ENCODE results near the gene ANK3.
A peak's percentile ranks its signal among the peaks of the same experiment; 100 is the strongest.

The ANK3 gene

DNA sequence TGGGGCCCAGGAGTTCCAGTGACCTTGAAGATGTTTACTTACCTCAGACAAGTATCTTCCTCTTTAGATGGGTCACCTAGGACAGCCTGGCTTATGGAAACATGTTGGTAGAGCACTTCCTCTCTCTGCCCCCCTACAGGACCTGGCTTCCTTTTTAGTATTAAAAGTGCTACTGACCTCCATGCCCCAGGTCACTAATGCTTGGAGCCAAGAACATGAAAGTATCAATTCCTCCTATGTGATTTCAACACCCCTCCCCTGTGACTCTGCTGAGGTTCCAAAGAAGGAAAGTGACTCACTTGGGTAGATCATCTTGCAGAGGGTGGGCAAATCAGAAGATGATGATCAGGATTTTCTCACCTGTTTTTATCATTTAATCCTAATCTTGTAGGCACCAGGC lies 358.0 kb downstream of the ANK3 start:
- no peak overlapping the region for H3K4me2 ChIP-seq (ENCODE audit: low read depth, low read length)
- no peaks in the 10 kb centered on the region for H3K36me3 ChIP-seq (replicated peaks; ENCODE audit: insufficient read depth, low read length)
- peak; percentile 25 for DNase-seq
- H3K4me3 ChIP-seq (ENCODE audit: low read length): no peak overlapping the region
- H3K27ac ChIP-seq (ENCODE audit: low read length): no peak overlapping the region
- no peaks in the 10 kb centered on the region for H3K9me2 ChIP-seq (replicated peaks; ENCODE audit: insufficient read depth, low read length)
- H3K9me3 ChIP-seq (replicated peaks; ENCODE audit: insufficient read depth, low read length): no peaks in the 10 kb centered on the region
- no peaks in the 10 kb centered on the region for H4K20me1 ChIP-seq (ENCODE audit: insufficient read depth, low read length)
- H3K9ac ChIP-seq (ENCODE audit: low read length): no peak overlapping the region
- H2AFZ ChIP-seq (ENCODE audit: low read length): no peak overlapping the region
- H3K4me1 ChIP-seq (ENCODE audit: low read length): 0 out of 2 replicates have a peak, but pooled peaks cover 7% of the 10 kb centered on the region
- TF ChIP-seq, protein P1, sequence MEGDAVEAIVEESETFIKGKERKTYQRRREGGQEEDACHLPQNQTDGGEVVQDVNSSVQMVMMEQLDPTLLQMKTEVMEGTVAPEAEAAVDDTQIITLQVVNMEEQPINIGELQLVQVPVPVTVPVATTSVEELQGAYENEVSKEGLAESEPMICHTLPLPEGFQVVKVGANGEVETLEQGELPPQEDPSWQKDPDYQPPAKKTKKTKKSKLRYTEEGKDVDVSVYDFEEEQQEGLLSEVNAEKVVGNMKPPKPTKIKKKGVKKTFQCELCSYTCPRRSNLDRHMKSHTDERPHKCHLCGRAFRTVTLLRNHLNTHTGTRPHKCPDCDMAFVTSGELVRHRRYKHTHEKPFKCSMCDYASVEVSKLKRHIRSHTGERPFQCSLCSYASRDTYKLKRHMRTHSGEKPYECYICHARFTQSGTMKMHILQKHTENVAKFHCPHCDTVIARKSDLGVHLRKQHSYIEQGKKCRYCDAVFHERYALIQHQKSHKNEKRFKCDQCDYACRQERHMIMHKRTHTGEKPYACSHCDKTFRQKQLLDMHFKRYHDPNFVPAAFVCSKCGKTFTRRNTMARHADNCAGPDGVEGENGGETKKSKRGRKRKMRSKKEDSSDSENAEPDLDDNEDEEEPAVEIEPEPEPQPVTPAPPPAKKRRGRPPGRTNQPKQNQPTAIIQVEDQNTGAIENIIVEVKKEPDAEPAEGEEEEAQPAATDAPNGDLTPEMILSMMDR (IDR thresholded peaks at IDR 0.05; ENCODE audit: low read length): no peak
- TF ChIP-seq EZH2phosphoT487 (IDR thresholded peaks at IDR 0.05; ENCODE audit: low read length) (no peak), EZH2 (optimal IDR thresholded peaks at IDR 0.05; ENCODE audit: low read depth, low read length) (no peak)
- H3F3A ChIP-seq (ENCODE audit: insufficient read depth, low read length): no peaks in the 10 kb centered on the region
- no peaks in the 10 kb centered on the region for H3K27me3 ChIP-seq (replicated peaks; ENCODE audit: insufficient read depth, low read length)
- H3K79me2 ChIP-seq (ENCODE audit: low read length): no peaks in the 10 kb centered on the region

DNA sequence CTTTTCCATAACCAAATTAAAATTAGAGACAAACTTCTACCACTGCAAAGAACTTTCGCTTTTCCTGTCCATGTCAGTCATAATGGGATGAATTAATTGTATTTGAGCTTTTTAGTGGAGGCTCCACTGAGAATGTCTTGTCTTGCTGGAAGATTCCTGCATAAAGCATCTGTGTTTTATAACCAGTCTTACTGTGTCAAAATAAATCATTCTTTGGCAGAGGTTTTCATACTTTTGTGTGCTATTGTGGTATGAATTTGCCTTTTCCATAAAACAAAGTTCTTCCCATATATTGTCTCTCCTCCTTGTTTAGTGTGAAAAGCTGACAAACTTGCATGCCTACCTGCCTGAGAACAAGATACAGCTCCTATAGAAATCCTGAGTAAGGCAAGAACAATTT lies 358.5 kb downstream of the ANK3 start:
- Histone ChIP-seq H3K4me3 (ENCODE audit: low read length) (no peak overlapping the region), H3K4me2 (ENCODE audit: low read depth, low read length) (no peak overlapping the region), H3K9ac (ENCODE audit: low read length) (no peak overlapping the region), H3K9me2 (replicated peaks; ENCODE audit: insufficient read depth, low read length) (no peaks in the 10 kb centered on the region), H3K27me3 (replicated peaks; ENCODE audit: insufficient read depth, low read length) (no peaks in the 10 kb centered on the region), H3K36me3 (replicated peaks; ENCODE audit: insufficient read depth, low read length) (no peaks in the 10 kb centered on the region), H3K4me1 (ENCODE audit: low read length) (0 out of 2 replicates have a peak, but pooled peaks cover 7% of the 10 kb centered on the region), H3K27ac (ENCODE audit: low read length) (no peak overlapping the region), H3K79me2 (ENCODE audit: low read length) (no peaks in the 10 kb centered on the region), H3K9me3 (replicated peaks; ENCODE audit: insufficient read depth, low read length) (no peaks in the 10 kb centered on the region), H4K20me1 (ENCODE audit: insufficient read depth, low read length) (no peaks in the 10 kb centered on the region), H2AFZ (ENCODE audit: low read length) (no peak overlapping the region), H3F3A (ENCODE audit: insufficient read depth, low read length) (no peaks in the 10 kb centered on the region)
- DNase-seq: no peak
- TF ChIP-seq, protein P1 (IDR thresholded peaks at IDR 0.05; ENCODE audit: low read length): no peak
- TF ChIP-seq EZH2 (optimal IDR thresholded peaks at IDR 0.05; ENCODE audit: low read depth, low read length) (no peak), EZH2phosphoT487 (IDR thresholded peaks at IDR 0.05; ENCODE audit: low read length) (no peak)

DNA sequence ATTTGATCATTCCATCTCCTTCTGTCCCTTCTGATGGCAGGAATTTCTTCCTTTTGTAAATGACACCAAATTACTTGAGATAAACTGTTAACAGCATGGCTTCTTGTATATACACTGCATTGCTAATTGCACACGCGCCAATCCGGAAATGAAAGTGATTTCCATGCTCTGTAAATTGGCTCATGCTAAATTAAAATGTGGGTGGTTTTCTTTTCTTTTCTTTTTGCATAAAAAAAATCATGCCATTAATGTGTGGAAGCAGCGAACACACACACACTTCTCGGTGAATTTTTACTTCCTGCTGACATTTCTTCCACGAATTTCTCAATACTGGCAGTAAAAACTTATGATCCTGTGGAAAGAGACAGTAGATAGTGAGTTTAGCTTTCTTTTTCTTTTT lies 360.2 kb downstream of the ANK3 start:
- H3K79me2 ChIP-seq (ENCODE audit: low read length): no peaks in the 10 kb centered on the region
- no peaks in the 10 kb centered on the region for H3K27me3 ChIP-seq (replicated peaks; ENCODE audit: insufficient read depth, low read length)
- H3K27ac ChIP-seq (ENCODE audit: low read length): no peak overlapping the region
- H3K9me3 ChIP-seq (replicated peaks; ENCODE audit: insufficient read depth, low read length): no peaks in the 10 kb centered on the region
- no peak for DNase-seq
- no peaks in the 10 kb centered on the region for H3K36me3 ChIP-seq (replicated peaks; ENCODE audit: insufficient read depth, low read length)
- H2AFZ ChIP-seq (ENCODE audit: low read length): no peak overlapping the region
- TF ChIP-seq EZH2 (optimal IDR thresholded peaks at IDR 0.05; ENCODE audit: low read depth, low read length) (no peak), EZH2phosphoT487 (IDR thresholded peaks at IDR 0.05; ENCODE audit: low read length) (no peak)
- TF ChIP-seq, protein P1 (IDR thresholded peaks at IDR 0.05; ENCODE audit: low read length): no peak
- H3K4me3 ChIP-seq (ENCODE audit: low read length): no peak overlapping the region
- H3F3A ChIP-seq (ENCODE audit: insufficient read depth, low read length): no peaks in the 10 kb centered on the region
- H3K9ac ChIP-seq (ENCODE audit: low read length): no peak overlapping the region
- no peaks in the 10 kb centered on the region for H4K20me1 ChIP-seq (ENCODE audit: insufficient read depth, low read length)
- no peak overlapping the region for H3K4me2 ChIP-seq (ENCODE audit: low read depth, low read length)
- 0 out of 2 replicates have a peak, but pooled peaks cover 7% of the 10 kb centered on the region for H3K4me1 ChIP-seq (ENCODE audit: low read length)
- H3K9me2 ChIP-seq (replicated peaks; ENCODE audit: insufficient read depth, low read length): no peaks in the 10 kb centered on the region

Measured in MM.1S (cell line).